Stimulated activated CD4-positive, alpha-beta T cell treated with anti-CD3 and anti-CD28 coated beads, Interleukin-15, amount 100 ng/mL, for 1 hour (primary cell): Measurements from ENCODE around the gene IFRD1.
"Not testable (repeated sequence)": the region's sequence is repeated elsewhere in the genome, so short reads cannot be mapped to it uniquely, and the experiment has no call there.

Experiments used
- DNase-seq, 2 donors: peaks; one replicate each; pipeline ENCODE4 v3.0.0-alpha.2; 2020; ENCODE audit warnings: low read depth in 1 of 2, low spot score in 1 of 2

Gene IFRD1

GRCh38 chr7:112515989-112516388, 65.7 kb downstream of the IFRD1 start:
- DNase-seq, result no peak

GRCh38 chr7:112516418-112516817, 66.2 kb downstream of the IFRD1 start:
- not testable (repeated sequence) for DNase-seq

GRCh38 chr7:112517487-112517886, 67.2 kb downstream of the IFRD1 start:
- DNase-seq, result no peak

- no peak for DNase-seq
Observed at GRCh38 chr7:112520787-112521186, 70.5 kb downstream of the IFRD1 start.

- DNase-seq, result no peak
Observed at GRCh38 chr7:112521942-112522341, 71.7 kb downstream of the IFRD1 start.

GRCh38 chr7:112523871-112524270, 73.6 kb downstream of the IFRD1 start:
- DNase-seq, result no peak
